Measurements from ENCODE around the gene SULT1C3. TPM values are rescaled to one million over a fixed set of nuclear protein-coding genes. Genes with fewer than 3 reads are reported as not detected.
"Not testable (repeated sequence)": the region's sequence is repeated elsewhere in the genome, so short reads cannot be mapped to it uniquely, and the experiment has no call there.

SULT1C3 gene
- total RNA-seq, 5 donors from 2014 or later (not counting 1 experiment from before 2014, with no cell fraction given), result not detected

DNA sequence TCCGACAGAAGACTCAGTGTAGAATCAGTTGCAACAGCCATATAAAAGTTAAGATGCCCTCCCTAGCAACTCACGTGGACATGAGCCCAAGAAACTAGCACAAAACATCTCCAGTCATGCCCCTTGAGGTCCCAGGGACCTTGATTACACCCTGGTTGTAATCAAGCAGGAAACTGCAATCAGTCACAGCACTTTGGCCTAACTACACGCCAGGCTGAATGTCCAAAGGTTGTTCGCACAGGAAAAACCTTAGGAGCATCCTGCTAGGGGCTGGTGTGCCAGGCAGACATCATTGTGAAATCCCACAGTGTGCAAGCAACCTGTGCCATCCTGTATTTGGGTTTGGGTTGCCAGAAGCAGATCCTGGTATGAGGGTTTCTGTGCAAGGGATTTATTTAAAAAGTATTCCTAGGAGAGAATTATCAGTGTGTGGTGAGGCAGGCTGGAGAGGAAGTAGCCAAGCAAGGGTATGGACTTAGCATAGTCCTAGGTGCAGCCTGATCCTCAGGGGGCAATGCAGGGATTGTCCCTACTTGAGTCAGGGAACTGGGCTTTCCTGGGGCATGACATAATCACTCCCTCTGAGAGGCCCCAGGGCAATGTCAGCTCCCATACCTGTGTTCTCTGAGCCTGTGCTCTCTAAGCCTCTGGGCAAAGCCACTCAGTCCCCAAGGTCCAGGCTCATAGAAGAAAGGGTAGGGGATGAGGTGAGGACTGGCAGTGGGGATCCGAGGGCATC is 31.2 kb downstream of the SULT1C3 start:
- 64% methylated on average over 4 of the region's 5 CpGs for WGBS (ENCODE audit: insufficient coverage)
- no peak for ATAC-seq (replicated peaks in 1 of 4)

DNA sequence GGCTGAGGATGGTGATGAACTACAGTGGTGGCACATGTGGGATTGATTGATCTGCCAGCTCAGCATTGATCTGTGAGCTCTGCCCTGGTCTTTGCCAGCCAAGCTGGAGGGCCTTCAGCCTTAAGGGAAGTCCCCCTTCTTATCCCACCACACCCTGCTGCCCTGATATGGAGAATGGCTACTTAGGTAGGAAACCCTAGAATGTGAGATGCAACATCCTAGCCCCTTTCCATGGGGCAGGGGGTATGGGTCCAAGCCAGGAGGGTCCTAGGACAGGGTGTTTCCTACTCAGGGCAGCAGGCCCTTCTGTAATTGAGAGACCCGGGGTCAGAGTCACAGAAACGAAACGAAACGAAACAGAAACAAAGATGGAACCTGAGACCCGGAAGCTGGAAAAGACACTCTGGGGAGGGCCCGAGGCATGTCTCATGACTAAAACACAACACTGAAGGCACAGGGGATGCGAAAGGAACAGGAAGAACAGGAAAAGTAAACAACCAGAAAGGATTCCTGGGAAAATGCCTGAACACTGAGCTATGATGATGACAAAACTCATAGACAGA is 32.0 kb downstream of the SULT1C3 start:
- Histone ChIP-seq H3K4me1 (ENCODE audit: control insufficient read depth in 1 of 2, extremely low read depth in 1 of 2, insufficient read depth in 2 of 2, low read length in 2 of 2) (no peaks in the 10 kb centered on the region), H3K4me3 (ENCODE audit: control insufficient read depth in 1 of 2, extremely low read depth in 1 of 2, low read length in 1 of 2) (no peak overlapping the region), H3K27ac (ENCODE audit: low read length) (no peak overlapping the region), H3K36me3 (ENCODE audit: control insufficient read depth in 2 of 2, extremely low read depth in 1 of 2, insufficient read depth in 1 of 2, low read length in 1 of 2) (no peaks in the 10 kb centered on the region), H3K9me3 (no peaks in the 10 kb centered on the region), H3K27me3 (replicated peaks in 1 of 2; ENCODE audit: control insufficient read depth in 2 of 2, extremely low read depth in 1 of 2, insufficient read depth in 2 of 2, low read length in 1 of 2) (peaks cover 0 to 3% of the 10 kb centered on the region in 2 experiments)
- no peaks in the 10 kb centered on the region for H3K4me1 Mint-ChIP-seq
- H3K27ac Mint-ChIP-seq, result no peak overlapping the region
- H3K4me3 Mint-ChIP-seq, result no peak overlapping the region
- H3K36me3 Mint-ChIP-seq, result no peaks in the 10 kb centered on the region
- H3K27me3 Mint-ChIP-seq, result peaks cover 4 to 5% of the 10 kb centered on the region in 2 donors
- ATAC-seq (replicated peaks in 1 of 4) (no peak), DNase-seq (no peak)
- CTCF ChIA-PET, result no interaction called here
- POLR2A ChIA-PET, result no interaction called here
- no peaks in the 10 kb centered on the region for H3K9me3 Mint-ChIP-seq
- 83% methylated on average over 6 of the region's 7 CpGs for WGBS (ENCODE audit: insufficient coverage)

More for the DNA sequence above, 31.2 kb downstream of the SULT1C3 start:
- peaks cover 4 to 5% of the 10 kb centered on the region in 2 donors for H3K27me3 Mint-ChIP-seq
- Histone ChIP-seq H3K27me3 (replicated peaks in 1 of 2; ENCODE audit: control insufficient read depth in 2 of 2, extremely low read depth in 1 of 2, insufficient read depth in 2 of 2, low read length in 1 of 2) (peaks cover 0 to 3% of the 10 kb centered on the region in 2 experiments), H3K27ac (ENCODE audit: low read length) (no peak overlapping the region), H3K36me3 (ENCODE audit: control insufficient read depth in 2 of 2, extremely low read depth in 1 of 2, insufficient read depth in 1 of 2, low read length in 1 of 2) (no peaks in the 10 kb centered on the region), H3K4me3 (ENCODE audit: control insufficient read depth in 1 of 2, extremely low read depth in 1 of 2, low read length in 1 of 2) (no peak overlapping the region), H3K4me1 (ENCODE audit: control insufficient read depth in 1 of 2, extremely low read depth in 1 of 2, insufficient read depth in 2 of 2, low read length in 2 of 2) (no peaks in the 10 kb centered on the region), H3K9me3 (no peaks in the 10 kb centered on the region)
- H3K36me3 Mint-ChIP-seq, result no peaks in the 10 kb centered on the region
- H3K27ac Mint-ChIP-seq, result no peak overlapping the region
- ChIA-PET CTCF (no interaction called here), POLR2A (no interaction called here)
- H3K4me3 Mint-ChIP-seq, result no peak overlapping the region
- H3K4me1 Mint-ChIP-seq, result no peaks in the 10 kb centered on the region
- DNase-seq, result no peak
- H3K9me3 Mint-ChIP-seq, result no peaks in the 10 kb centered on the region

DNA sequence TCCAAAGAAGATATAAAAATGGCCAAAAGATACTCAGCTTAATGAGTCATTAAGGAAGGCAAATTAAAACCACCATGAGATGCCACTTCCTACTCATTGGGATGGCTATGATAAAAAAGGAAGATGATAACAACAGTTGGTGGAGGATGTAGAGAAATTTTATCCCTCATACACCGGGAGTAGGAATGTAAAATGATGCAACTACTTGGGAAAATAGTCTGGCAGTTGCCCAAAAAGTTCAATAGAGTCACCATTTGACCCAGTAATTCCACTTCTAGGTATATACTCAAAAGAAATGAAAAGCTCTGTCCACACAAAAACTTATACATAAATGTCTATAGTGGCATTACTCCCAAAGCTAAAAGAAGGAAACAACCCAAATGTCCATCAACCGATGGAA is 38.9 kb downstream of the SULT1C3 start:
- no peak overlapping the region for H3K4me3 ChIP-seq (ENCODE audit: control insufficient read depth in 1 of 2, extremely low read depth in 1 of 2, low read length in 1 of 2)
- Mint-ChIP-seq H3K4me1 (no peaks in the 10 kb centered on the region), H3K27ac (no peak overlapping the region), H3K9me3 (peaks cover 0 to 4% (median 2%) of the 10 kb centered on the region in 3 donors), H3K36me3 (no peaks in the 10 kb centered on the region), H3K27me3 (peaks cover 11 to 19% of the 10 kb centered on the region in 2 donors), H3K4me3 (no peak overlapping the region)
- H3K9me3 ChIP-seq, result no peaks in the 10 kb centered on the region
- H3K27me3 ChIP-seq (replicated peaks in 1 of 2; ENCODE audit: control insufficient read depth in 2 of 2, extremely low read depth in 1 of 2, insufficient read depth in 2 of 2, low read length in 1 of 2), result no peaks in the 10 kb centered on the region
- no peaks in the 10 kb centered on the region for H3K4me1 ChIP-seq (ENCODE audit: control insufficient read depth in 1 of 2, extremely low read depth in 1 of 2, insufficient read depth in 2 of 2, low read length in 2 of 2)
- H3K27ac ChIP-seq (ENCODE audit: low read length), result no peak overlapping the region
- no peaks in the 10 kb centered on the region for H3K36me3 ChIP-seq (ENCODE audit: control insufficient read depth in 2 of 2, extremely low read depth in 1 of 2, insufficient read depth in 1 of 2, low read length in 1 of 2)
- ChIA-PET CTCF (no interaction called here), POLR2A (no interaction called here)
- ATAC-seq (replicated peaks in 1 of 4) (no peak), DNase-seq (no peak)
- WGBS (ENCODE audit: insufficient coverage), result no CpG with 5 or more reads among the region's 2 CpGs

DNA sequence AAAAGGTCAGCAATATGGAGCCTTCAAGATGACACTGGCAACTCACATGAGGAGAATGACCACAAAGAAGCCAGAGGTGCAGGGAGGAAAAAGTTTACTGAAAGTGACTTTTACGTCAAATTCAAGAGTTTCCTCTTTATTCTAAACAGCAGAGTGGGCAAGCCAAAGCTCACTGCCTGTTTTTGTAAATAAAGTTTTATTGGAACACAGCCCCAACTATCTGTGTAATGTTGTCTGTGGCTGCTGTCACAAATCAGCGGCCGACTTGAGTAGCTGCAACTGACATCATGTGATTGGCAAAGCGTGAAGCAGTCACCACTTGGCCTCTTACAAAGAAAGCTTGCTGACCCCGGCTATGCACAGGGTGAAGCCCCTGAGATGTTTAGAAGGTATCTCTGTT is 39.7 kb downstream of the SULT1C3 start:
- Histone ChIP-seq H3K4me1 (ENCODE audit: control insufficient read depth in 1 of 2, extremely low read depth in 1 of 2, insufficient read depth in 2 of 2, low read length in 2 of 2) (no peaks in the 10 kb centered on the region), H3K27ac (ENCODE audit: low read length) (no peak overlapping the region), H3K4me3 (ENCODE audit: control insufficient read depth in 1 of 2, extremely low read depth in 1 of 2, low read length in 1 of 2) (no peak overlapping the region), H3K27me3 (replicated peaks in 1 of 2; ENCODE audit: control insufficient read depth in 2 of 2, extremely low read depth in 1 of 2, insufficient read depth in 2 of 2, low read length in 1 of 2) (no peaks in the 10 kb centered on the region), H3K36me3 (ENCODE audit: control insufficient read depth in 2 of 2, extremely low read depth in 1 of 2, insufficient read depth in 1 of 2, low read length in 1 of 2) (no peaks in the 10 kb centered on the region), H3K9me3 (no peaks in the 10 kb centered on the region)
- DNase-seq, result no peak
- Mint-ChIP-seq H3K9me3 (peaks cover 0 to 5% (median 2%) of the 10 kb centered on the region in 3 donors), H3K4me3 (no peak overlapping the region), H3K36me3 (no peaks in the 10 kb centered on the region), H3K4me1 (no peaks in the 10 kb centered on the region), H3K27me3 (peaks cover 12 to 20% of the 10 kb centered on the region in 2 donors), H3K27ac (no peak overlapping the region)
- WGBS (ENCODE audit: insufficient coverage), result 67% methylated on average over 1 of the region's 5 CpGs
- no peak for ATAC-seq (replicated peaks in 1 of 4)
- ChIA-PET POLR2A (no interaction called here), CTCF (no interaction called here)

DNA sequence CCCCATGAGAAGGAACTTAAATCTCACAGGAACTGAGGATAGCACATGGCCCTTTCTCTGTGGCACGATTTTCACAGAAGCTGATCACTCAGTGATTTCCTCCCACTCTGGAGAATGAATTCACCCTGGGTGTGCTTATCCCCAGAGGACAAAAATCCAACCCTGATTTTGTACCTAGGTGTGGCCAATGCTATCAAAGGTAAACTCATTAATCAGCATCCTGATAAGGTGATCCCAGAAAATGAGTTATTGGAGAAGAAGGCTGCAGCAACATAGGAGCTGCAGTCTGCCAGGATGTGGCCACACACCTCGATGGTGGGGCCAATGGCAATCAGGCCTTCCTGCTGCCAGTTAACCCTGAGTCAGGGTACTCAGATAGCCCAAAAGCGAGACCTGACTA is 40.7 kb downstream of the SULT1C3 start:
- no peaks in the 10 kb centered on the region for H3K4me1 ChIP-seq (ENCODE audit: control insufficient read depth in 1 of 2, extremely low read depth in 1 of 2, insufficient read depth in 2 of 2, low read length in 2 of 2)
- no peak overlapping the region for H3K27ac ChIP-seq (ENCODE audit: low read length)
- Mint-ChIP-seq H3K9me3 (peaks cover 2 to 13% (median 6%) of the 10 kb centered on the region in 3 donors), H3K36me3 (no peaks in the 10 kb centered on the region), H3K27ac (no peak overlapping the region), H3K27me3 (peaks cover 18 to 28% of the 10 kb centered on the region in 2 donors), H3K4me3 (no peak overlapping the region), H3K4me1 (no peaks in the 10 kb centered on the region)
- 40% methylated on average over 1 of the region's 3 CpGs for WGBS (ENCODE audit: insufficient coverage)
- no peak overlapping the region for H3K4me3 ChIP-seq (ENCODE audit: control insufficient read depth in 1 of 2, extremely low read depth in 1 of 2, low read length in 1 of 2)
- no peaks in the 10 kb centered on the region for H3K9me3 ChIP-seq
- POLR2A ChIA-PET, result no interaction called here
- no peak for DNase-seq
- H3K27me3 ChIP-seq (replicated peaks in 1 of 2; ENCODE audit: control insufficient read depth in 2 of 2, extremely low read depth in 1 of 2, insufficient read depth in 2 of 2, low read length in 1 of 2), result no peaks in the 10 kb centered on the region
- ATAC-seq (replicated peaks in 1 of 4), result no peak
- CTCF ChIA-PET, result no interaction called here
- no peaks in the 10 kb centered on the region for H3K36me3 ChIP-seq (ENCODE audit: control insufficient read depth in 2 of 2, extremely low read depth in 1 of 2, insufficient read depth in 1 of 2, low read length in 1 of 2)

DNA sequence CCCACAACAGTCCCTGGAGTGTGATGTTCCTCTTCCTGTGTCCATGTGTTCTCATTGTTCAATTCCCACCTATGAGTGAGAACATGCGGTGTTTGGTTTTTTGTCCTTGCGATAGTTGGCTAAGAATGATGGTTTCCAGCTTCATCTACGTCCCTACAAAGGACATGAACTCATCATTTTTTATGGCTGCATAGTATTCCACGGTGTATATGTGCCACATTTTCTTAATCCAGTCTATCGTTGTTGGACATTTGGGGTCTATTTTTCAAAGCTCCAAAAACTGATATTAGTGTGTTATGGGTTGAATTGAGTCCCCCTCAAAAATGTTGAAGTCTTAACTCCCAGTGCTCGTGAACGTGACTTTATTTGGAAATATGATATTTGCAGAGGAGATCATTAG is 44.8 kb downstream of the SULT1C3 start:
- H3K4me3 Mint-ChIP-seq; ATAC-seq (replicated peaks in 1 of 4); H3K27ac ChIP-seq (ENCODE audit: low read length); H3K27ac Mint-ChIP-seq; DNase-seq; POLR2A ChIA-PET; H3K4me3 ChIP-seq (ENCODE audit: control insufficient read depth in 1 of 2, extremely low read depth in 1 of 2, low read length in 1 of 2); H3K4me1 ChIP-seq (ENCODE audit: control insufficient read depth in 1 of 2, extremely low read depth in 1 of 2, insufficient read depth in 2 of 2, low read length in 2 of 2); H3K27me3 ChIP-seq (replicated peaks in 1 of 2; ENCODE audit: control insufficient read depth in 2 of 2, extremely low read depth in 1 of 2, insufficient read depth in 2 of 2, low read length in 1 of 2); H3K9me3 ChIP-seq; H3K36me3 Mint-ChIP-seq; H3K4me1 Mint-ChIP-seq; H3K36me3 ChIP-seq (ENCODE audit: control insufficient read depth in 2 of 2, extremely low read depth in 1 of 2, insufficient read depth in 1 of 2, low read length in 1 of 2); CTCF ChIA-PET: not testable (repeated sequence)
- Mint-ChIP-seq H3K9me3 (peaks cover 2 to 13% (median 6%) of the 10 kb centered on the region in 3 donors), H3K27me3 (peaks cover 9 to 20% of the 10 kb centered on the region in 2 donors)
- no CpG with 5 or more reads among the region's 7 CpGs for WGBS (ENCODE audit: insufficient coverage)
